ENCODE data around the gene NFS1. TPM values are rescaled to one million over a fixed set of nuclear protein-coding genes. Genes with fewer than 3 reads are reported as not detected.
A peak's percentile ranks its signal among the peaks of the same experiment; 100 is the strongest.
"Not testable (repeated sequence)": the region's sequence is repeated elsewhere in the genome, so short reads cannot be mapped to it uniquely, and the experiment has no call there.

NFS1 gene
- total RNA-seq (29.0 and 29.4 TPM in 2 replicates), polyA plus RNA-seq (24.7 and 30.6 TPM in 2 replicates), polyA minus RNA-seq (20.8 and 37.9 TPM in 2 replicates)
- 21.0 TPM for total RNA-seq (2013)

DNA sequence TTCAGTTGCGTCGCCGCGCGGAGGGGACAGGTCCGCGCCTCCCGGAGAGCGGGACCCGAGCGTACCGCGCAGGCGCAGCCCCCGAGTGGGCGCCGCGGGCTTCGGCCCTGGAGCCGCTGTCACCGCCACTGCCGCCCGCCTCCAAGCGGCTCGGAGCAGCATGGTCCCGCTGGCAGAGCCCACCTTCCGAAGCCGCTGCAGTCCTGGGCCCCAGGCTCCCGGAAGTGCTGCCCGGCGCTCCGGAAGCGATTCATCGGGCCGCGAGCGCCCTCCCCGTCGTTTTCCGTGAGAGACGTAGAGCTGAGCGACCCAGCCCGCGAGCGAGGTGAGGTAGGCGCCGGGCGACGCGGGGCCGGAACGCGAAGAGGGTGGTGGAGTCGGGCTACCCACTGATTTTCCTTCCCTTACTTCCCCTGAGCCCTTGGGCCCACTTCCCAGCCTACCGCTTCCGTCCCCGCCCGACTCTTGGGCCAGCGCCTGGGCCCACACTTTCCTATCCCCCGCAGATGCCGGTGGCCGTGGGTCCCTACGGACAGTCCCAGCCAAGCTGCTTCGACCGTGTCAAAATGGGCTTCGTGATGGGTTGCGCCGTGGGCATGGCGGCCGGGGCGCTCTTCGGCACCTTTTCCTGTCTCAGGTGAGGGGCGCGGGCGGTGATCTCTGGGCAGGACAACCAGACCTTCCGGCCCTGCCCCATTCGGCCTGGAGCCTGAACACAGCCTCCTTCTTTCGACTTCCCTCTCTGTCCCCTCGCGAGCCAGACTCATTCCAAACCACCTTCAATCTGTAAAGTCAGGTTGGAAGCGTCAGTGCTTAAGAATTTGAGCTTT, at the start of gene NFS1, which contains the start of gene ROMO1:
Gene NFS1 (minus strand): TSS at position 226 of the 830 bp plus-strand sequence. CDS start 64 bp downstream, at position 162.
Gene ROMO1 (plus strand): TSS at position 279 of the 830 bp plus-strand sequence. CDS start 228 bp downstream, at position 507.
- Mint-ChIP-seq H3K9me3 (ENCODE audit: insufficient read depth) (no peaks in the 10 kb centered on the region), H3K4me3 (peak within 1 kb of the TSS; percentile 85), H3K4me1 (peaks cover 33% of the 10 kb centered on the region), H3K27ac (peak within 1 kb of the TSS; percentile 97), H3K27me3 (no peaks in the 10 kb centered on the region)
- Histone ChIP-seq H3K36me3 (replicated peaks in 1 of 2; ENCODE audit: control extremely low read depth in 1 of 2, control insufficient read depth in 1 of 2, extremely low read depth in 1 of 2, insufficient read depth in 2 of 2, low read length in 1 of 2) (peaks cover 6 to 32% of the 10 kb centered on the region in 2 experiments), H3K9ac (ENCODE audit: low read length) (peak within 1 kb of the TSS; percentile 100), H3K27ac (ENCODE audit: low read length in 2 of 2) (peak within 1 kb of the TSS; percentile 84 to 96), H3K9me3 (ENCODE audit: control extremely low read depth in 1 of 3, control insufficient read depth in 2 of 3, insufficient read depth in 1 of 3, low read length in 2 of 3) (no peaks in the 10 kb centered on the region), H3K79me2 (ENCODE audit: control insufficient read depth, insufficient read depth, low read length) (peaks cover 18% of the 10 kb centered on the region), H3K4me2 (replicated peaks; ENCODE audit: low read depth, low read length, poor library complexity, severe bottlenecking) (peak within 1 kb of the TSS; percentile 99), H4K20me1 (ENCODE audit: control insufficient read depth, insufficient read depth, low read length, poor library complexity, severe bottlenecking) (peaks cover 7% of the 10 kb centered on the region), H3K4me1 (ENCODE audit: control insufficient read depth in 2 of 2, insufficient read depth in 2 of 2, low read length in 2 of 2) (peaks cover 17 to 23% of the 10 kb centered on the region in 2 donors), H3K27me3 (replicated peaks in 1 of 4; ENCODE audit: control extremely low read depth in 1 of 4, control insufficient read depth in 3 of 4, insufficient read depth in 4 of 4, low read length in 3 of 4) (no peaks in the 10 kb centered on the region), H2AFZ (ENCODE audit: insufficient read depth, low read depth, low read length, poor library complexity, severe bottlenecking) (peak within 1 kb of the TSS; percentile 100), H3K4me3 (ENCODE audit: control extremely low read depth in 1 of 5, extremely low read depth in 1 of 5, insufficient read depth in 1 of 5, low read depth in 2 of 5, low read length in 4 of 5) (peak within 1 kb of the TSS; percentile 69 to 98 (median 91))
- CTCF ChIA-PET: interaction anchor here (1.0 to 2.0 kb wide), 9 partner anchors 10 to 236 kb away, joined by 3 to 10 read pairs (median 4); partner anchors contain the start of gene RBM39
- under 1% methylated on average over 77 of the region's 81 CpGs for WGBS (ENCODE audit: insufficient coverage)
- peak; percentile 92 for DNase-seq
- POLR2A ChIA-PET: interaction anchor here (0.7 to 2.4 kb wide), 7 partner anchors 11 to 84 kb away, joined by 3 to 18 read pairs (median 6); partner anchors contain the start of genes CPNE1, PHF20, RBM12 and RBM39
- intact Hi-C loops (cut with micrococcal nuclease): loop anchor here (1.0 to 5.0 kb wide), 7 partner anchors 35 to 245 kb away; partner anchors contain the start of genes CEP250, CPNE1, PHF20 and RBM12
- TF ChIP-seq, protein P1, sequence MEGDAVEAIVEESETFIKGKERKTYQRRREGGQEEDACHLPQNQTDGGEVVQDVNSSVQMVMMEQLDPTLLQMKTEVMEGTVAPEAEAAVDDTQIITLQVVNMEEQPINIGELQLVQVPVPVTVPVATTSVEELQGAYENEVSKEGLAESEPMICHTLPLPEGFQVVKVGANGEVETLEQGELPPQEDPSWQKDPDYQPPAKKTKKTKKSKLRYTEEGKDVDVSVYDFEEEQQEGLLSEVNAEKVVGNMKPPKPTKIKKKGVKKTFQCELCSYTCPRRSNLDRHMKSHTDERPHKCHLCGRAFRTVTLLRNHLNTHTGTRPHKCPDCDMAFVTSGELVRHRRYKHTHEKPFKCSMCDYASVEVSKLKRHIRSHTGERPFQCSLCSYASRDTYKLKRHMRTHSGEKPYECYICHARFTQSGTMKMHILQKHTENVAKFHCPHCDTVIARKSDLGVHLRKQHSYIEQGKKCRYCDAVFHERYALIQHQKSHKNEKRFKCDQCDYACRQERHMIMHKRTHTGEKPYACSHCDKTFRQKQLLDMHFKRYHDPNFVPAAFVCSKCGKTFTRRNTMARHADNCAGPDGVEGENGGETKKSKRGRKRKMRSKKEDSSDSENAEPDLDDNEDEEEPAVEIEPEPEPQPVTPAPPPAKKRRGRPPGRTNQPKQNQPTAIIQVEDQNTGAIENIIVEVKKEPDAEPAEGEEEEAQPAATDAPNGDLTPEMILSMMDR (IDR thresholded peaks at IDR 0.05): peak; percentile 31
- no peak for TF ChIP-seq EZH2 (IDR thresholded peaks at IDR 0.05; ENCODE audit: borderline replicate concordance, insufficient read depth, low read depth, low read length, poor library complexity, severe bottlenecking)
- ATAC-seq (ENCODE audit: low read depth): peak; percentile 88

DNA sequence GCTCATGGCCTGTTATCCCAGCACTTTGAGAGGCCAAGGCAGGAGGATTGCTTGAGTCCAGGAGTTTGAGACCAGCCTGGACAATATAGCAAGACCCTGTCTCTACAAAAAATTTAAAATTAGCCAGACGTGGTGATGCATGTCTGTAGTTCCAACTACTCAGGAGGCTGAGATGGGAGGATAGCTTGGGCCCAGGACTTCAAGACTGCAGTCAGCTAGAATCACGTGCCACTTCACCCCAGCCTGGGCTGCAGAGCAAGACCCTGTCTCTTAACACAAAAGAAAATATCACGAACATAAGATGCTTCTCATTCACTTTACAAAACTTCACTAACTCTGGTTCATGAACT, 45.3 kb upstream of the NFS1 start:
- CTCF ChIA-PET: interaction anchor here (1.0 to 5.3 kb wide), 4 partner anchors 25 to 140 kb away, joined by 3 to 82 read pairs (median 7); partner anchors contain the start of gene PHF20
- H3K9me3 Mint-ChIP-seq (ENCODE audit: insufficient read depth); ATAC-seq (ENCODE audit: low read depth); H3K27me3 ChIP-seq (replicated peaks in 1 of 4; ENCODE audit: control extremely low read depth in 1 of 4, control insufficient read depth in 3 of 4, insufficient read depth in 4 of 4, low read length in 3 of 4); intact Hi-C loops (cut with micrococcal nuclease); H3K9me3 ChIP-seq (ENCODE audit: control extremely low read depth in 1 of 3, control insufficient read depth in 2 of 3, insufficient read depth in 1 of 3, low read length in 2 of 3); H3K27me3 Mint-ChIP-seq; DNase-seq: not testable (repeated sequence)
- H3K36me3 ChIP-seq (replicated peaks in 1 of 2; ENCODE audit: control extremely low read depth in 1 of 2, control insufficient read depth in 1 of 2, extremely low read depth in 1 of 2, insufficient read depth in 2 of 2, low read length in 1 of 2): peaks cover 0 to 13% of the 10 kb centered on the region in 2 experiments
- WGBS (ENCODE audit: insufficient coverage): 83% methylated on average over 2 of the region's 3 CpGs
- peak overlapping the region; percentile 89 for H3K4me2 ChIP-seq (replicated peaks; ENCODE audit: low read depth, low read length, poor library complexity, severe bottlenecking)
- peak overlapping the region; percentile 48 for H3K4me3 Mint-ChIP-seq
- peaks cover 28 to 31% of the 10 kb centered on the region in 2 donors for H3K4me1 ChIP-seq (ENCODE audit: control insufficient read depth in 2 of 2, insufficient read depth in 2 of 2, low read length in 2 of 2)
- H2AFZ ChIP-seq (ENCODE audit: insufficient read depth, low read depth, low read length, poor library complexity, severe bottlenecking): peak overlapping the region; percentile 35
- H3K4me3 ChIP-seq (ENCODE audit: control extremely low read depth in 1 of 5, extremely low read depth in 1 of 5, insufficient read depth in 1 of 5, low read depth in 2 of 5, low read length in 4 of 5): peak overlapping the region in 2 of 5 experiments; percentile 76 to 99
- peak overlapping the region; percentile 100 for H3K9ac ChIP-seq (ENCODE audit: low read length)
- peak overlapping the region; percentile 100 for H3K27ac Mint-ChIP-seq
- H3K4me1 Mint-ChIP-seq: peaks cover 33% of the 10 kb centered on the region
- H3K79me2 ChIP-seq (ENCODE audit: control insufficient read depth, insufficient read depth, low read length): peaks cover 42% of the 10 kb centered on the region
- peak overlapping the region; percentile 96 to 100 for H3K27ac ChIP-seq (ENCODE audit: low read length in 2 of 2)
- POLR2A ChIA-PET: interaction anchor here (1.6 to 5.0 kb wide), 4 partner anchors 26 to 129 kb away, joined by 4 to 259 read pairs (median 26); partner anchors contain the start of genes CPNE1, PHF20, RBM12 and SPAG4
- H4K20me1 ChIP-seq (ENCODE audit: control insufficient read depth, insufficient read depth, low read length, poor library complexity, severe bottlenecking): peaks cover 17% of the 10 kb centered on the region
